SU-DHL-6 (cell line): ENCODE measurements around the gene ADGRD2.

Experiments used
- CTCF ChIP-seq: fragments of 200-600 bp; sonication (generic); IDR thresholded peaks from one replicate; pipeline ENCODE4 v1.5.1; 2017; ENCODE audit warnings: antibody characterized with exemption, mild to moderate bottlenecking, low read length, moderate library complexity; ENCODE audit not compliant: insufficient read depth, poor library complexity, severe bottlenecking
- EZH2phosphoT487 ChIP-seq: fragments of 200-600 bp; sonication (generic), shearing (Covaris generic); conservative IDR thresholded peaks from 2 replicates; pipeline ENCODE4 v1.6.1; 2018; ENCODE audit warnings: mild to moderate bottlenecking, antibody characterized with exemption, low read length, moderate library complexity, mixed read lengths

GRCh38 chr9:124474151-124474550 is 23.9 kb downstream of the ADGRD2 start:
- TF ChIP-seq EZH2phosphoT487 (no peak), CTCF (no peak)
